Measurements from ENCODE around the gene INHBB. TPM values are rescaled to one million over a fixed set of nuclear protein-coding genes. Genes with fewer than 3 reads are reported as not detected.
A peak's percentile ranks its signal among the peaks of the same experiment; 100 is the strongest.

The INHBB gene
- total RNA-seq, 2 donors from 2014 or later: 2.8 to 19.4 TPM

- TF ChIP-seq CTCF (IDR thresholded peaks at IDR 0.05): peak; percentile 81
- H3K27ac ChIP-seq: no peak overlapping the region
- no peaks in the 10 kb centered on the region for H3K9me3 ChIP-seq
- DNase-seq (ENCODE audit: low spot score) (peak; percentile 28), ATAC-seq (ENCODE audit: insufficient number of reproducible peaks, low FRiP score, low read depth) (peak; percentile 76)
- H3K4me1 ChIP-seq (ENCODE audit: control insufficient read depth in 1 of 2, low read depth in 2 of 2): peaks cover 5 to 9% of the 10 kb centered on the region in 2 donors
- H3K36me3 ChIP-seq: no peaks in the 10 kb centered on the region
- peak overlapping the region; percentile 67 for H3K4me3 ChIP-seq
- no peaks in the 10 kb centered on the region for H3K27me3 ChIP-seq (replicated peaks; ENCODE audit: insufficient read depth)
Measured at GRCh38 chr2:120312860-120313694, 32.9 kb upstream of the INHBB start.

GRCh38 chr2:120313695-120314615 lies 32.0 kb upstream of the INHBB start:
- Histone ChIP-seq H3K4me1 (ENCODE audit: control insufficient read depth in 1 of 2, low read depth in 2 of 2) (peaks cover 5 to 9% of the 10 kb centered on the region in 2 donors), H3K27me3 (replicated peaks; ENCODE audit: insufficient read depth) (no peaks in the 10 kb centered on the region), H3K27ac (no peak overlapping the region), H3K36me3 (no peaks in the 10 kb centered on the region), H3K4me3 (peak overlapping the region; percentile 67), H3K9me3 (no peaks in the 10 kb centered on the region)
- DNase-seq (ENCODE audit: low spot score): no peak
- no peak for ATAC-seq (ENCODE audit: insufficient number of reproducible peaks, low FRiP score, low read depth)
- TF ChIP-seq CTCF (IDR thresholded peaks at IDR 0.05): no peak

- ATAC-seq (ENCODE audit: insufficient number of reproducible peaks, low FRiP score, low read depth) (no peak), DNase-seq (ENCODE audit: low spot score) (no peak)
- Histone ChIP-seq H3K4me3 (no peak overlapping the region), H3K9me3 (no peaks in the 10 kb centered on the region), H3K36me3 (no peaks in the 10 kb centered on the region), H3K27ac (no peak overlapping the region), H3K4me1 (ENCODE audit: control insufficient read depth in 1 of 2, low read depth in 2 of 2) (peaks cover 5 to 9% of the 10 kb centered on the region in 2 donors), H3K27me3 (replicated peaks; ENCODE audit: insufficient read depth) (no peaks in the 10 kb centered on the region)
- no peak for TF ChIP-seq CTCF (IDR thresholded peaks at IDR 0.05)
Measured at GRCh38 chr2:120314690-120315366, 31.1 kb upstream of the INHBB start.

GRCh38 chr2:120315367-120316033 lies 30.4 kb upstream of the INHBB start:
- no peak overlapping the region for H3K4me3 ChIP-seq
- no peak for DNase-seq (ENCODE audit: low spot score)
- no peak for TF ChIP-seq CTCF (IDR thresholded peaks at IDR 0.05)
- H3K27me3 ChIP-seq (replicated peaks; ENCODE audit: insufficient read depth): no peaks in the 10 kb centered on the region
- H3K27ac ChIP-seq: no peak overlapping the region
- no peaks in the 10 kb centered on the region for H3K9me3 ChIP-seq
- H3K4me1 ChIP-seq (ENCODE audit: control insufficient read depth in 1 of 2, low read depth in 2 of 2): peaks cover 5 to 9% of the 10 kb centered on the region in 2 donors
- no peak for ATAC-seq (ENCODE audit: insufficient number of reproducible peaks, low FRiP score, low read depth)
- H3K36me3 ChIP-seq: no peaks in the 10 kb centered on the region

All from thoracic aorta (tissue), 2 donors.